NCI-H1417 treated with DMSO at 0.1 percent for 48 hours (cell line): Measurements from ENCODE around the gene TFR2.

ENCODE experiments used
- DNase-seq: peaks from one replicate; lab custom pipeline; 2025; lab: John Stamatoyannopoulos, UW

The TFR2 gene

GRCh38 chr7:100585511-100586265, 55.7 kb downstream of the TFR2 start, which contains the start of gene LRCH4:
LRCH4 (minus strand) TSS chr7:100586129; CDS start chr7:100586100, 29 bp downstream.
- DNase-seq = no peak

GRCh38 chr7:100584683-100585510, 56.5 kb downstream of the TFR2 start:
- DNase-seq = no peak

- DNase-seq = no peak
Measured at GRCh38 chr7:100584054-100584682, 57.2 kb downstream of the TFR2 start.

GRCh38 chr7:100583132-100584053, 58.0 kb downstream of the TFR2 start:
- DNase-seq = no peak

GRCh38 chr7:100582650-100583049, 58.7 kb downstream of the TFR2 start:
- DNase-seq = no peak

GRCh38 chr7:100582041-100582579, 59.2 kb downstream of the TFR2 start:
- DNase-seq = no peak

GRCh38 chr7:100580466-100581283, 60.7 kb downstream of the TFR2 start:
- DNase-seq = no peak

- no peak for DNase-seq
Measured at GRCh38 chr7:100578246-100579183, 62.8 kb downstream of the TFR2 start.

- DNase-seq = no peak
Measured at GRCh38 chr7:100577507-100577906, 63.8 kb downstream of the TFR2 start.

- DNase-seq = no peak
Measured at GRCh38 chr7:100577103-100577502, 64.2 kb downstream of the TFR2 start.

GRCh38 chr7:100576384-100576993, 64.9 kb downstream of the TFR2 start:
- no peak for DNase-seq

- no peak for DNase-seq
Measured at GRCh38 chr7:100575746-100576383, 65.5 kb downstream of the TFR2 start.

- DNase-seq = no peak
Measured at GRCh38 chr7:100575206-100575631, 66.1 kb downstream of the TFR2 start.

- DNase-seq = no peak
Measured at GRCh38 chr7:100574362-100575205, 66.8 kb downstream of the TFR2 start.

- DNase-seq = no peak
Measured at GRCh38 chr7:100573691-100574361, 67.5 kb downstream of the TFR2 start, which contains the start of gene SAP25. SAP25 (minus strand) TSS chr7:100573900; CDS start chr7:100573742, 158 bp downstream.

- no peak for DNase-seq
Measured at GRCh38 chr7:100572949-100573675, 68.2 kb downstream of the TFR2 start.
